WTC11 (cell line): ENCODE measurements around the gene HTR4.

ENCODE experiments used
- CREB1 ChIP-seq: sonication (generic); formaldehyde crosslinking; IDR thresholded peaks from 2 replicates; pipeline ENCODE4 v1.8.0; 2023; ENCODE audit warnings: mild to moderate bottlenecking, missing genetic modification reagents
- CTCF ChIP-seq: fragments of 200-600 bp; IDR thresholded peaks from 2 replicates; pipeline ENCODE4 v1.8.0; 2022; ENCODE audit warnings: antibody characterized with exemption
- JUN ChIP-seq: sonication (generic); formaldehyde crosslinking; IDR thresholded peaks from 2 replicates; pipeline ENCODE4 v1.8.0; 2023; ENCODE audit warnings: mild to moderate bottlenecking, missing genetic modification reagents
- NFYB ChIP-seq: sonication (generic); formaldehyde crosslinking; conservative IDR thresholded peaks from 2 replicates; pipeline ENCODE4 v1.8.0; 2022; ENCODE audit warnings: low read depth, missing genetic modification reagents
- RELA ChIP-seq: sonication (generic); formaldehyde crosslinking; IDR thresholded peaks from 2 replicates; pipeline ENCODE4 v1.8.1; 2022; ENCODE audit warnings: missing genetic modification reagents, mild to moderate bottlenecking, borderline replicate concordance
- STAT6 ChIP-seq: sonication (generic); formaldehyde crosslinking; conservative IDR thresholded peaks from 2 replicates; pipeline ENCODE4 v1.8.1; 2023; ENCODE audit warnings: mild to moderate bottlenecking, low read depth, missing genetic modification reagents, moderate library complexity
- TEAD4 ChIP-seq: sonication (generic); formaldehyde crosslinking; IDR thresholded peaks from 2 replicates; pipeline ENCODE4 v1.8.0; 2022; ENCODE audit warnings: mild to moderate bottlenecking, missing genetic modification reagents
- USF1 ChIP-seq: sonication (generic); formaldehyde crosslinking; IDR thresholded peaks from 2 replicates; pipeline ENCODE4 v1.8.0; 2022; ENCODE audit warnings: mild to moderate bottlenecking, missing genetic modification reagents
- USF2 ChIP-seq: sonication (generic); formaldehyde crosslinking; IDR thresholded peaks from 2 replicates; pipeline ENCODE4 v1.8.1; 2023; ENCODE audit warnings: mild to moderate bottlenecking, missing genetic modification reagents, moderate library complexity
- ZNF317 ChIP-seq: sonication (generic); formaldehyde crosslinking; IDR thresholded peaks from 2 replicates; pipeline ENCODE4 v1.8.1; 2023; ENCODE audit warnings: low read depth, mild to moderate bottlenecking, moderate library complexity, missing genetic modification reagents, borderline replicate concordance
- TF ChIP-seq, protein P1 (sequence below): sonication (generic); formaldehyde crosslinking; IDR thresholded peaks from 2 replicates; pipeline ENCODE4 v1.8.0; 2022; ENCODE audit warnings: mild to moderate bottlenecking, missing genetic modification reagents
- TF ChIP-seq, protein P2 (sequence below): sonication (generic); formaldehyde crosslinking; IDR thresholded peaks from 2 replicates; pipeline ENCODE4 v1.8.1; 2022; ENCODE audit warnings: low read depth, mild to moderate bottlenecking, moderate library complexity, missing genetic modification reagents, borderline replicate concordance

GRCh38 chr5:148632255-148633066 is 21.9 kb downstream of the HTR4 start:
- TF ChIP-seq ZNF317 (CRISPR knock-in tag) (no peak), STAT6 (CRISPR knock-in tag) (no peak), RELA (CRISPR knock-in tag) (no peak), CTCF (no peak), USF1 (CRISPR knock-in tag) (no peak), CREB1 (CRISPR knock-in tag) (no peak), TEAD4 (CRISPR knock-in tag) (no peak), USF2 (CRISPR knock-in tag) (no peak), NFYB (CRISPR knock-in tag) (no peak), JUN (CRISPR knock-in tag) (no peak)
- TF ChIP-seq, protein P1, sequence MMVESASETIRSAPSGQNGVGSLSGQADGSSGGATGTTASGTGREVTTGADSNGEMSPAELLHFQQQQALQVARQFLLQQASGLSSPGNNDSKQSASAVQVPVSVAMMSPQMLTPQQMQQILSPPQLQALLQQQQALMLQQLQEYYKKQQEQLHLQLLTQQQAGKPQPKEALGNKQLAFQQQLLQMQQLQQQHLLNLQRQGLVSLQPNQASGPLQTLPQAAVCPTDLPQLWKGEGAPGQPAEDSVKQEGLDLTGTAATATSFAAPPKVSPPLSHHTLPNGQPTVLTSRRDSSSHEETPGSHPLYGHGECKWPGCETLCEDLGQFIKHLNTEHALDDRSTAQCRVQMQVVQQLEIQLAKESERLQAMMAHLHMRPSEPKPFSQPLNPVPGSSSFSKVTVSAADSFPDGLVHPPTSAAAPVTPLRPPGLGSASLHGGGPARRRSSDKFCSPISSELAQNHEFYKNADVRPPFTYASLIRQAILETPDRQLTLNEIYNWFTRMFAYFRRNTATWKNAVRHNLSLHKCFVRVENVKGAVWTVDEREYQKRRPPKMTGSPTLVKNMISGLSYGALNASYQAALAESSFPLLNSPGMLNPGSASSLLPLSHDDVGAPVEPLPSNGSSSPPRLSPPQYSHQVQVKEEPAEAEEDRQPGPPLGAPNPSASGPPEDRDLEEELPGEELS (CRISPR knock-in tag): no peak
- TF ChIP-seq, protein P2, sequence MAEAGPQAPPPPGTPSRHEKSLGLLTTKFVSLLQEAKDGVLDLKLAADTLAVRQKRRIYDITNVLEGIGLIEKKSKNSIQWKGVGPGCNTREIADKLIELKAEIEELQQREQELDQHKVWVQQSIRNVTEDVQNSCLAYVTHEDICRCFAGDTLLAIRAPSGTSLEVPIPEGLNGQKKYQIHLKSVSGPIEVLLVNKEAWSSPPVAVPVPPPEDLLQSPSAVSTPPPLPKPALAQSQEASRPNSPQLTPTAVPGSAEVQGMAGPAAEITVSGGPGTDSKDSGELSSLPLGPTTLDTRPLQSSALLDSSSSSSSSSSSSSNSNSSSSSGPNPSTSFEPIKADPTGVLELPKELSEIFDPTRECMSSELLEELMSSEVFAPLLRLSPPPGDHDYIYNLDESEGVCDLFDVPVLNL (CRISPR knock-in tag): no peak
